NCI-H446 treated with DMSO at 0.1 percent for 48 hours (cell line): ENCODE results near the gene TDRD7.

Experiments used
- DNase-seq: peaks from one replicate; lab custom pipeline; 2025; lab: John Stamatoyannopoulos, UW

Gene TDRD7

DNA sequence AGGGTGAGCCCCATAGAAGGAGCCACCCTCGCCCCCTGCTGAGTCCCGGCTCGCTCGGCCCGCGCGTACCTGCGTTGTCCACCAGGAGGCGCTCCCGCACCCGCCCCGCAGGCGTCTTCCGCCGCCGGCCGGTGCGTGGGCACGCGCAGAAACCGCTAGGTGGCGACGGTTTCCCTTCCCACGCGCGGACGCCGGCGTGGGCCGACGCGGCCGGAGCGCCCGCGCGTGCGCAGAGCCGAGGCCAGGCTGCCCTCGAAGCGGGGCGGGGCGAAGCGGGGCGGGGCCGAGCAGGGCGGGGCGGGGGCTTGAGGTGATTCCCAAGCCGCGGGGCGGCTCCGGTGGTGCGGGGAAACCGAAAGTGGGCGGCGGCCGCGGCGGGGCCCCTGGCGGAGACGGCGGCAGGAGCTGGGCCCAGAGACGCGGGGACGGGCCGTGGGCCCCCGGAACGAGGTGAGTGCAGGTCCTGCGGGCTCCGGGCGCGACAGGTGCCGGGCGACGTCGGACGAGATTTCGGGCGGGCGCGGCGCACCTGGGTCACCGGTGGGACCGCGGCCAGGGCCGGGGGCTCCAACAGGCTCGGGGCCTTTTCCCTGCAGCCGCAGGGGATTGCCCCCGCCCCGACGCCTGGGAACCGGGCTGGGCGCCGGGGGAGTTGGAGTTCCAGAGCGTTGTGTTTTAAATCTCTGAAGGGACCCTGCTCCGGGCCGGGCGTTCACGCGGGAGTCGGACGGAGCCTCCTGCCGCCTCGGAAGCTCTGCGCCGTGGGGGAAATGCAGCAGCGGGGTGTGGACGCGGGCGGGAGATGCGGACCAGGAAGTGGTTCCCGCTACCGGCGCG is at the start of gene TDRD7:
TDRD7 (plus strand) TSS at position 308 of the 837 bp plus-strand sequence. CDS start 16,370 bp downstream, outside the sequence.
- DNase-seq, result no peak

DNA sequence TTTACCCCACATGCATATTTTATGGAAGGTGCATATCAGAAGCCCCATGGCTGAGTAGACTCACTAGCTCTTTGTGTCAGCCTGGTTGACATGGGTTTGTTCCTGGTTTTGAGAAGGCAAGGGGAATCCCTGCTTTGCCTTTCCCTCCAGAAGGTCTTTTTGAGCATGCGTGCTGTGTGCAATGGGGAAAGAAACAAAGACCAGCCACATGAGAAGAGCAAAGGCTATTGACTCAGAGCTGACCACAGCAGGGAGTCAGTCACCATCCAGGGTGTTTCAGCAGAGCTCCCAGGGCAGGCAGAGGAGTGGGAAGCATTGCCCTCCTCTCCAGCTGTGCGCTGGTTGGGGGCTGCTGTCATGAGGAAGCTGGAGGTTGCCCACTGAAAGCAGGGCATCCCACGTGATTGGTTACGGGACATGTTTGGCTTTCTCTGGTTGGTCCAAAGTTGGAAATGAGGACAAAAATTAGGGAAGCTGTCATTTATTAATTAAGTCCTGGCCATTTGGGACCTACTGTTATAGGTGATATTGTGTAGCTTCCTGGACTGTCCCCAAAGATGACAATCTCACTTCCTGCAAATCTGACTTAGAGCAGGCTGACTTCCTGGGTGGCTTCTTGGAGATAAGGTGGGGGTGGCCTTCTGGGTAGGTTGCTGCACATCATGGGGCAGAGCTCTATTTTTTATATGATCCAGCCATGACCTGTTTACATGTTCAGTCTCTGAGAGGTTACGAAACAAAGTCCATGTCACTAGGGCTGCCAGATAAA is 48.9 kb upstream of the TDRD7 start:
- no peak for DNase-seq

DNA sequence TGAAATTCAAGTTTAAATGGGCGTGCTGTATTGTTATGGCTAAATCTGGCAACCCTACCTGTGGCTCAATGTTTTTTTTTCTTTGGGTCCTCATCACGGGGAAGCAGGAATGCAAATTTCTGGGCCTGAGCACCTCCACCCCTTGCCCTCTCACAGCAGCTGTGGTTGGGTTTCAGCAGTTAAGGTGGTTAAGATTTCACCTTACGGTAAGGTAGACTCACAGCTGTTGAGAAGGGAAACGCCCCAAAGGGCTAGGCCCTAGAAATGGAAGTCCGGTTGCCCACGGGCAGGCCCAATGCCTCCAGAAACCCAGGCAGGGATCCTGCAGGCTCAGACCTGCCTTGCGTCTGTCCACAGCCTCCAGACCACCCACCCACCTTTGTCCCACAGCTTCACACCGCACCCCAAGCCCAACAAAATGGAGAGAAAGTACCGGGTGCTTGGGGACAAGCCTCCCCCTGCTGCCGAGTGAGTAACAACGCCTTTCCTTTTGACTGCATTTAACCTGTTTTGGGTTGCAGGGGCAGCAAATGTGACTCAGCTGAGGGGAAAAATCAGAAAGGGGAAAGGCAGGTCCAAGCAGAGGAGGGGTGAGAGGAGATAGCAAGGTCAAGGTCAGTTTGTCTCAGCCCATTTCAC is 48.1 kb upstream of the TDRD7 start:
- DNase-seq, result no peak

- DNase-seq, result no peak
These were observed 47.0 kb upstream of the TDRD7 start for GRCh38 chr9:97364769-97365490.

- DNase-seq, result no peak
These were observed 46.3 kb upstream of the TDRD7 start for GRCh38 chr9:97365634-97366033.

GRCh38 chr9:97366476-97366875 is 45.4 kb upstream of the TDRD7 start:
- no peak for DNase-seq

GRCh38 chr9:97366889-97367288 is 45.0 kb upstream of the TDRD7 start:
- no peak for DNase-seq

- no peak for DNase-seq
These were observed 44.2 kb upstream of the TDRD7 start for GRCh38 chr9:97367729-97368128.

DNA sequence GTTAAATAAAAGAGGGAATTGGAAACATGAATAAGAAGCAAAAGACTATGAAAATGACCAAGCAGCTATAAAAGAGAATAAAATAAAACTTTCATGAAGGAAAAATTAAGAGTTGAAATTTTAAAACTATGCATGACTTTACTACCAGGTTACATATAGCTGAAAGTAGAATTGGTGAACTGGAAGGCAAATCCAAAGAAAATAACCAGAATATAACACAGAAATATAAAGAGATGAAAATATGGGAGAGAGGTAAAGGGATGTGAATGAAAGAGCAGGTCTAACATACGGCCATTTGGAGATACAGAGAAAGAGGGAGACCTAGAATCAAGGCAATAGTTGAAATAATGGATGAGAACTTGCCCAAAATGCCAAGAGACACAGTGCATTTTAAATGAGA is 42.9 kb upstream of the TDRD7 start:
- no peak for DNase-seq

GRCh38 chr9:97372580-97372979 is 39.3 kb upstream of the TDRD7 start:
- no peak for DNase-seq

- no peak for DNase-seq
These were observed 38.6 kb upstream of the TDRD7 start for GRCh38 chr9:97373331-97373730.

GRCh38 chr9:97374811-97375210 is 37.1 kb upstream of the TDRD7 start:
- no peak for DNase-seq

GRCh38 chr9:97376902-97377301 is 35.0 kb upstream of the TDRD7 start:
- no peak for DNase-seq

- no peak for DNase-seq
These were observed 29.7 kb upstream of the TDRD7 start for GRCh38 chr9:97382099-97382718.

DNA sequence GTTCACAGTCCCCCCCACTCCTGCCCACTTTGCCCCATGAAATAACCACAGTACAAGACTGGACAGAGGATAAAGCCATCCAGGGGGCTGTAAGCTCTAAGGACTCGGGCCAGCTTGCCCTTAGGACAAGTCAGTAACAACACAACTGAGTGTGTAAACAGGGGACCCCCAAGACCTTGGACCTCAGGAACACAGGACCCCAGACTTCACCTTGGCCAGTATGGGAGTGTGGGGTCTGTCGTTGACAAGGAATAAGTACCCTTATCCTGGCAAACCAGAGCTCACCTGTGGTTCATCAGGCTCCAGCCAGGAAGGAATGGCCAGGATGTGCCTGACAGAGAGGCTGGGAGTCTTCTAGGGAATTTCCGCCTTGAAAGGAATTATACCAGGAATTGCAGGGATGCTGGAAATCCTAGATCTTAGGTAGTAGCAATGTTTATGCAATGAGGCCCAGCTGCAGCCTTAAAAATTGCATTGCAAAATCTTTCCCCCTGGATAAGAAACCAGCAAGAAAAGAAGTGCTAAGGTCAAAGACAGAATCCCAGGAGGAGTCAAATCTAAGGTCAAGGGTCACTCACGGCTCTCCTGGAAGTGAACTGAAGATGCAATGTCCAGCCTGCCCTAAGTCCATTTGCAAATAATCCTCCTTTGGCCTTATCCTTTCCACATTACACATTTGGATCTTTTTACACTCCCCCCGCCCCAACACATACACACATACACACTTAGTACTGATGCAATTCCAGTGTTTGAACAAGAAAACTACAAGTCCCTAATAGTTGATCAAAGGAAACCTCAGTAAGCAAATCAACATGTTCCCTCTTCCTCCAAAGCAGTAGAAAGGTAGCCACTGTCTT is 27.3 kb upstream of the TDRD7 start:
- no peak for DNase-seq

GRCh38 chr9:97385626-97386264 is 26.2 kb upstream of the TDRD7 start:
- no peak for DNase-seq

- no peak for DNase-seq
These were observed 25.6 kb upstream of the TDRD7 start for GRCh38 chr9:97386265-97386633.

- DNase-seq, result no peak
These were observed 25.0 kb upstream of the TDRD7 start for GRCh38 chr9:97386733-97387503.

GRCh38 chr9:97387504-97387886 is 24.4 kb upstream of the TDRD7 start:
- no peak for DNase-seq
